Measurements from ENCODE around the gene GPATCH8.

Gene GPATCH8

GRCh38 chr17:44359458-44360143, 143.6 kb downstream of the GPATCH8 start:
- TF ChIP-seq RAD21 (IDR thresholded peaks at IDR 0.05; ENCODE audit: low read depth) (no peak), CEBPB (IDR thresholded peaks at IDR 0.05) (no peak), EP300 (IDR thresholded peaks at IDR 0.05; ENCODE audit: borderline replicate concordance) (no peak), EGR1 (IDR thresholded peaks at IDR 0.05) (no peak), YY1 (IDR thresholded peaks at IDR 0.05; ENCODE audit: low read depth) (no peak)

DNA sequence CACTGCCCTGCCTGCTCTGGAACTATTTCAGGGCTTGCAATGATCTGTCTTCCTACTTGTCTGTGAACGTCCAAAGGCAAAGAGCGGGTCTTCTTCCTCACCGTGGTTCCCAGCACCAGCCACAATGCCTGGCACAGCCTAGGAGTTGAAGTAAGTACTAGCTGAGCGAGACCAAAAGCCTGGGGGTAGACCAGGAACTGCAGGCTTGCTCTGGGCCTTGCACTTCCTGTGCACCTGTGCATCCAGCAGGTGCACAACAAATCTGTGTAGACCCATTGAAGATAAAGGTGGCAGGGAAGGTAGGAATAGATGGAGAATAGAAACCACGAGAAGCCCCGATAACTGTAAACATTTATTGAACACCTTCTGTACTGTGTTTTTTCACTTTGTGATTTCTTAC, 144.2 kb downstream of the GPATCH8 start:
- no peak for TF ChIP-seq NFIC (IDR thresholded peaks at IDR 0.05)
- no peak for TF ChIP-seq USF1 (IDR thresholded peaks at IDR 0.05)
- no peak for TF ChIP-seq CREB1 (IDR thresholded peaks at IDR 0.05; ENCODE audit: low read depth)
- TF ChIP-seq FOXM1 (IDR thresholded peaks at IDR 0.05; ENCODE audit: borderline replicate concordance, low read depth), result no peak
- TF ChIP-seq EGR1 (IDR thresholded peaks at IDR 0.05), result no peak
- TF ChIP-seq, protein P1, sequence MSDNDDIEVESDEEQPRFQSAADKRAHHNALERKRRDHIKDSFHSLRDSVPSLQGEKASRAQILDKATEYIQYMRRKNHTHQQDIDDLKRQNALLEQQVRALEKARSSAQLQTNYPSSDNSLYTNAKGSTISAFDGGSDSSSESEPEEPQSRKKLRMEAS (IDR thresholded peaks at IDR 0.05), result no peak
- no peak for TF ChIP-seq RAD21 (IDR thresholded peaks at IDR 0.05; ENCODE audit: low read depth)
- no peak for TF ChIP-seq YY1 (IDR thresholded peaks at IDR 0.05; ENCODE audit: low read depth)
- no peak for TF ChIP-seq TCF12 (IDR thresholded peaks at IDR 0.05; ENCODE audit: low read depth)
- TF ChIP-seq TEAD4 (IDR thresholded peaks at IDR 0.05), result no peak
- no peak for TF ChIP-seq EP300 (IDR thresholded peaks at IDR 0.05; ENCODE audit: borderline replicate concordance)

GRCh38 chr17:44358066-44358465, 145.1 kb downstream of the GPATCH8 start:
- TF ChIP-seq EP300 (IDR thresholded peaks at IDR 0.05; ENCODE audit: borderline replicate concordance) (no peak), EGR1 (IDR thresholded peaks at IDR 0.05) (no peak), REST (IDR thresholded peaks at IDR 0.05; ENCODE audit: low read depth) (no peak), TAF1 (IDR thresholded peaks at IDR 0.05; ENCODE audit: low read depth) (no peak), USF1 (IDR thresholded peaks at IDR 0.05) (no peak), YY1 (IDR thresholded peaks at IDR 0.05; ENCODE audit: low read depth) (no peak), FOXM1 (IDR thresholded peaks at IDR 0.05; ENCODE audit: borderline replicate concordance, low read depth) (no peak), CREB1 (IDR thresholded peaks at IDR 0.05; ENCODE audit: low read depth) (no peak), NFIC (IDR thresholded peaks at IDR 0.05) (no peak), CEBPB (IDR thresholded peaks at IDR 0.05) (no peak), ZBTB7A (IDR thresholded peaks at IDR 0.05; ENCODE audit: low read depth) (no peak)

DNA sequence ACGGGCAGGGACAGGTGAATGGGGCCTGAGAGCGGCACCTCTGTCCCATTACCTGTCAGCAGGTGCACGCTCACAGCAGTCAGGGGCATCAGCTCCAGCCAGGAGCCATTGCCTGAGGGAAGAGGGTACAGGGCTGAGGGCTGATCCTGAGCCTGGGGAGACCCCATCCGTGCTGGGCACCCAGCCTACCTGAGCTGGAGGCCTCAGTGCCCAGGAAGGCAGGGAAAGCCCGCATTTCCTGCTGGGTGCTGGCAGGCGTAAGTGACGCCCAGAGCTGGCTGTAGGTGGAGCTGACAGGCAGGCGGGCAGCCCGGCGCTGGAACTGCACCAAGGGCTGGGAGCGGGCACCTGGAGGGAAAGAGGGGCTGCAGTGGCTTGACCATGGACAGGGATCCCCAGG, 147.0 kb downstream of the GPATCH8 start:
- no peak for TF ChIP-seq ZBTB7A (IDR thresholded peaks at IDR 0.05; ENCODE audit: low read depth)
- TF ChIP-seq YY1 (IDR thresholded peaks at IDR 0.05; ENCODE audit: low read depth), result no peak
- no peak for TF ChIP-seq REST (IDR thresholded peaks at IDR 0.05; ENCODE audit: low read depth)
- TF ChIP-seq USF1 (IDR thresholded peaks at IDR 0.05), result no peak
- TF ChIP-seq, protein P1 (IDR thresholded peaks at IDR 0.05), result no peak

GRCh38 chr17:44355642-44356099, 147.5 kb downstream of the GPATCH8 start:
- no peak for TF ChIP-seq ZBTB7A (IDR thresholded peaks at IDR 0.05; ENCODE audit: low read depth)
- TF ChIP-seq TAF1 (IDR thresholded peaks at IDR 0.05; ENCODE audit: low read depth), result no peak
- no peak for TF ChIP-seq NFIC (IDR thresholded peaks at IDR 0.05)
- no peak for TF ChIP-seq TCF12 (IDR thresholded peaks at IDR 0.05; ENCODE audit: low read depth)
- TF ChIP-seq YY1 (IDR thresholded peaks at IDR 0.05; ENCODE audit: low read depth), result no peak
- no peak for TF ChIP-seq FOXM1 (IDR thresholded peaks at IDR 0.05; ENCODE audit: borderline replicate concordance, low read depth)
- no peak for TF ChIP-seq EGR1 (IDR thresholded peaks at IDR 0.05)

Data from Ishikawa (cell line).